HG03354 (cell line): ENCODE results near the gene PTCHD1.

Experiments
- ATAC-seq: cut with Tn5 transposase; IDR thresholded peaks from one replicate; pipeline ENCODE4 v1.9.1; 2021; ENCODE audit warnings: mild to moderate bottlenecking; ENCODE audit not compliant: unreplicated experiment, poor library complexity, severe bottlenecking

Gene PTCHD1

GRCh38 chrX:23389196-23389792 is 54.6 kb downstream of the PTCHD1 start:
- no peak for ATAC-seq

GRCh38 chrX:23390979-23391378 is 56.3 kb downstream of the PTCHD1 start:
- no peak for ATAC-seq

- ATAC-seq, result no peak
Measured at GRCh38 chrX:23392195-23392594, 57.5 kb downstream of the PTCHD1 start.

GRCh38 chrX:23394421-23394820 is 59.8 kb downstream of the PTCHD1 start:
- no peak for ATAC-seq

GRCh38 chrX:23396263-23396662 is 61.6 kb downstream of the PTCHD1 start:
- no peak for ATAC-seq

- ATAC-seq, result no peak
Measured at GRCh38 chrX:23398570-23398969, 63.9 kb downstream of the PTCHD1 start.

GRCh38 chrX:23403849-23404248 is 69.2 kb downstream of the PTCHD1 start:
- ATAC-seq, result no peak

- no peak for ATAC-seq
Measured at GRCh38 chrX:23422912-23423311, 88.3 kb downstream of the PTCHD1 start.

- ATAC-seq, result no peak
Measured at GRCh38 chrX:23434356-23434884, 99.8 kb downstream of the PTCHD1 start.

GRCh38 chrX:23435108-23435507 is 100.5 kb downstream of the PTCHD1 start:
- ATAC-seq, result no peak

- ATAC-seq, result no peak
Measured at GRCh38 chrX:23435575-23435974, 100.9 kb downstream of the PTCHD1 start.

GRCh38 chrX:23436875-23437274 is 102.2 kb downstream of the PTCHD1 start:
- ATAC-seq, result no peak

- ATAC-seq, result no peak
Measured at GRCh38 chrX:23451266-23451665, 116.6 kb downstream of the PTCHD1 start.
